H9 (cell line): ENCODE results near the gene TRIM44. TPM values are rescaled to one million over a fixed set of nuclear protein-coding genes. Genes with fewer than 3 reads are reported as not detected.

ENCODE experiments used
- DNase-seq: peaks from one replicate; pipeline ENCODE4 v3.0.0-alpha.2; 2017
- H2AFZ ChIP-seq: one replicate; pipeline ENCODE4 v1.6.1; 2013; ENCODE audit warnings: mild to moderate bottlenecking, low read length, control low read depth, moderate library complexity
- H2AK5ac ChIP-seq: 2 replicates; pipeline ENCODE4 v1.6.1; 2013; ENCODE audit warnings: low read length, control low read depth, mixed read lengths; ENCODE audit not compliant: insufficient read length
- H2BK120ac ChIP-seq: one replicate; pipeline ENCODE4 v1.6.1; 2013; ENCODE audit warnings: low read depth, mild to moderate bottlenecking, low read length, control low read depth, inconsistent platforms; ENCODE audit not compliant: poor library complexity, severe bottlenecking
- H2BK12ac ChIP-seq: 2 replicates; pipeline ENCODE4 v1.6.1; 2013; ENCODE audit warnings: low read length, control low read depth, mixed read lengths, low read depth; ENCODE audit not compliant: insufficient read length
- H2BK15ac ChIP-seq: 2 replicates; pipeline ENCODE4 v1.6.1; 2013; ENCODE audit warnings: low read depth, low read length, control low read depth
- H2BK20ac ChIP-seq: one replicate; pipeline ENCODE4 v1.6.1; 2013; ENCODE audit warnings: low read depth, mild to moderate bottlenecking, low read length, control low read depth, inconsistent platforms; ENCODE audit not compliant: poor library complexity, severe bottlenecking
- H2BK5ac ChIP-seq: 2 replicates; pipeline ENCODE4 v1.6.1; 2013; ENCODE audit warnings: low read length, control low read depth, mixed read lengths; ENCODE audit not compliant: insufficient read length
- H3K14ac ChIP-seq: 2 replicates; pipeline ENCODE4 v1.6.1; 2013; ENCODE audit warnings: low read length, control low read depth; ENCODE audit not compliant: insufficient read depth
- H3K18ac ChIP-seq: 2 replicates; pipeline ENCODE4 v1.6.1; 2013; ENCODE audit warnings: low read depth, mild to moderate bottlenecking, mixed read lengths, low read length, control low read depth; ENCODE audit not compliant: insufficient read length
- H3K23ac ChIP-seq: 2 replicates; pipeline ENCODE4 v1.6.1; 2013; ENCODE audit warnings: low read length, control low read depth, mixed read lengths, low read depth; ENCODE audit not compliant: insufficient read length
- H3K23me2 ChIP-seq: 2 replicates; pipeline ENCODE4 v1.6.1; 2013; ENCODE audit warnings: low read depth, mild to moderate bottlenecking, mixed read lengths, low read length, control low read depth; ENCODE audit not compliant: insufficient read length, poor library complexity, severe bottlenecking
- H3K27ac ChIP-seq: 2 replicates; pipeline ENCODE4 v1.5.1; 2013; ENCODE audit warnings: low read length, control low read depth, mixed read lengths, low read depth; ENCODE audit not compliant: insufficient read length
- H3K27me3 ChIP-seq: 2 replicates; pipeline ENCODE4 v1.6.1; 2013; ENCODE audit warnings: low read length, control low read depth, inconsistent platforms; ENCODE audit not compliant: insufficient read depth
- H3K4ac ChIP-seq: 2 replicates; pipeline ENCODE4 v1.6.1; 2013; ENCODE audit warnings: low read depth, mild to moderate bottlenecking, control low read depth, inconsistent platforms, low read length, moderate library complexity
- H3K4me1 ChIP-seq: 2 replicates; pipeline ENCODE4 v1.6.1; 2013; ENCODE audit warnings: low read length, control low read depth, inconsistent platforms; ENCODE audit not compliant: insufficient read depth
- H3K4me2 ChIP-seq: 2 replicates; pipeline ENCODE4 v1.6.1; 2013; ENCODE audit warnings: low read length, control low read depth, mixed read lengths; ENCODE audit not compliant: insufficient read length, insufficient read depth
- H3K56ac ChIP-seq: 2 replicates; pipeline ENCODE4 v1.6.1; 2013; ENCODE audit warnings: low read depth, mild to moderate bottlenecking, mixed read lengths, low read length, control low read depth; ENCODE audit not compliant: insufficient read length
- H3K79me1 ChIP-seq: 2 replicates; pipeline ENCODE4 v1.6.1; 2013; ENCODE audit warnings: low read depth, mild to moderate bottlenecking, moderate library complexity, low read length, control low read depth, inconsistent platforms; ENCODE audit not compliant: insufficient read depth, poor library complexity, severe bottlenecking
- H3K79me2 ChIP-seq: 2 replicates; pipeline ENCODE4 v1.6.1; 2013; ENCODE audit warnings: low read length, control low read depth, inconsistent platforms; ENCODE audit not compliant: insufficient read depth
- H3K9ac ChIP-seq: 2 replicates; pipeline ENCODE4 v1.6.1; 2013; ENCODE audit warnings: low read length, control low read depth, mixed read lengths; ENCODE audit not compliant: insufficient read length; ENCODE audit errors: extremely low read depth
- H3K9me3 ChIP-seq: one replicate; pipeline ENCODE4 v1.6.1; 2013; ENCODE audit warnings: low read depth, low read length, inconsistent platforms; ENCODE audit not compliant: control insufficient read depth
- H3T11ph ChIP-seq: one replicate; pipeline ENCODE4 v1.6.1; 2013; ENCODE audit warnings: mild to moderate bottlenecking, low read length, control low read depth, inconsistent platforms
- H4K20me1 ChIP-seq: one replicate; pipeline ENCODE4 v1.6.1; 2013; ENCODE audit not compliant: control insufficient read depth, insufficient read length, insufficient read depth
- H4K5ac ChIP-seq: 2 replicates; pipeline ENCODE4 v1.6.1; 2013; ENCODE audit warnings: low read depth, mild to moderate bottlenecking, mixed read lengths, low read length, control low read depth; ENCODE audit not compliant: insufficient read length
- H4K8ac ChIP-seq: replicated peaks from 2 replicates; pipeline ENCODE4 v1.6.1; 2013; ENCODE audit warnings: low read length, control low read depth, mixed read lengths, low read depth; ENCODE audit not compliant: insufficient read length
- H4K91ac ChIP-seq: 2 replicates; pipeline ENCODE4 v1.6.1; 2013; ENCODE audit warnings: low read depth, mild to moderate bottlenecking, moderate library complexity, mixed read lengths, low read length, control low read depth; ENCODE audit not compliant: insufficient read length
- H3K27ac Mint-ChIP-seq, 3 experiments: 2 replicates in 2 of 3; 3 replicates in 1 of 3; pipeline ENCODE4 v1.8.0; 2020 to 2021; ENCODE audit warnings: mixed read lengths in 3 of 3, mild to moderate bottlenecking in 1 of 3, moderate library complexity in 1 of 3
- H3K27me3 Mint-ChIP-seq: 2 replicates; pipeline ENCODE4 v1.8.0; 2021; ENCODE audit warnings: low read depth, mild to moderate bottlenecking, moderate library complexity, mixed read lengths
- H3K36me3 Mint-ChIP-seq, 3 experiments: 2 replicates in 2 of 3; 3 replicates in 1 of 3; pipeline ENCODE4 v1.8.0; 2020 to 2021; ENCODE audit warnings: low read depth in 3 of 3, mixed read lengths in 3 of 3; ENCODE audit not compliant: insufficient read depth in 1 of 3
- H3K4me1 Mint-ChIP-seq, 2 experiments: 2 replicates each; pipeline ENCODE4 v1.8.0; 2020; ENCODE audit warnings: mixed read lengths in 2 of 2
- H3K4me3 Mint-ChIP-seq, 2 experiments: 2 replicates in 1 of 2; 3 replicates in 1 of 2; pipeline ENCODE4 v1.8.0; 2020 to 2021; ENCODE audit warnings: mild to moderate bottlenecking in 2 of 2, mixed read lengths in 2 of 2, moderate library complexity in 1 of 2
- H3K9me3 Mint-ChIP-seq, 2 experiments: 2 replicates in 1 of 2; 3 replicates in 1 of 2; pipeline ENCODE4 v1.8.0; 2020; ENCODE audit warnings: mild to moderate bottlenecking in 2 of 2, mixed read lengths in 2 of 2, moderate library complexity in 1 of 2
- CTCF ChIP-seq: fragments of 200-600 bp; sonication (generic); conservative IDR thresholded peaks from 3 replicates; pipeline ENCODE4 v1.8.0; 2021; ENCODE audit warnings: antibody characterized with exemption, mild to moderate bottlenecking
- WGBS: extraction: QIAGEN DNeasy Blood & Tissue Kit; methylation state at CpG from one replicate; pipeline ENCODE4 v1.1.7; 2013; ENCODE audit warnings: missing lambda C conversion rate, low lambda C conversion rate, mixed read lengths; ENCODE audit not compliant: insufficient read length; ENCODE audit errors: extremely low coverage; 5-methylcytosine and 5-hydroxymethylcytosine counted together
- total RNA-seq: library from RNA; stranded (reverse); gene quantifications from 2 replicates; pipeline ENCODE4 v1.2.1, GENCODE V29; 2021

The TRIM44 gene
- total RNA-seq, 1 experiment from 2014 or later: 37.7 TPM

- Histone ChIP-seq H4K91ac (no peak overlapping the region), H3K27ac (no peak overlapping the region), H3K4me2 (no peak overlapping the region), H3K9me3 (no peaks in the 10 kb centered on the region), H4K8ac (no peak overlapping the region), H4K5ac (no peak overlapping the region), H3K4ac (no peak overlapping the region), H2BK120ac (no peak overlapping the region), H2BK20ac (no peak overlapping the region), H2AFZ (no peak overlapping the region), H2BK12ac (no peak overlapping the region), H3K4me1 (peaks cover 3% of the 10 kb centered on the region; the same call in 1 of the 2 replicates), H4K20me1 (no peaks in the 10 kb centered on the region), H3T11ph (no peak overlapping the region), H2BK15ac (no peak overlapping the region), H3K56ac (no peak overlapping the region), H3K18ac (no peak overlapping the region), H3K23ac (no peak overlapping the region), H3K9ac (no peak overlapping the region), H3K23me2 (no peaks in the 10 kb centered on the region), H3K79me1 (no peaks in the 10 kb centered on the region), H3K14ac (no peak overlapping the region), H2BK5ac (no peak overlapping the region), H2AK5ac (no peak overlapping the region), H3K27me3 (no peaks in the 10 kb centered on the region), H3K79me2 (no peaks in the 10 kb centered on the region)
- no peaks in the 10 kb centered on the region for H3K27me3 Mint-ChIP-seq
- no peaks in the 10 kb centered on the region; a peak in 1 of 7 replicates for H3K36me3 Mint-ChIP-seq
- H3K4me3 Mint-ChIP-seq: no peak overlapping the region
- no peaks in the 10 kb centered on the region for H3K9me3 Mint-ChIP-seq
- no peak overlapping the region for H3K27ac Mint-ChIP-seq
- peaks cover 17 to 21% of the 10 kb centered on the region in 2 experiments for H3K4me1 Mint-ChIP-seq
- no peak for TF ChIP-seq CTCF
- WGBS: no CpG with 5 or more reads among the region's 1 CpG
- DNase-seq: no peak
These were observed 86.1 kb downstream of the TRIM44 start for GRCh38 chr11:35748644-35749043.
